Ishikawa (cell line): ENCODE results near the gene HEYL.

ENCODE experiments used
- CEBPB ChIP-seq: IDR thresholded peaks from 2 replicates; pipeline ENCODE4 v1.6.1; 2012
- CREB1 ChIP-seq: IDR thresholded peaks from 2 replicates; pipeline ENCODE4 v1.6.1; 2012; ENCODE audit warnings: low read depth
- EGR1 ChIP-seq: IDR thresholded peaks from 2 replicates; pipeline ENCODE4 v1.6.1; 2012
- EP300 ChIP-seq: IDR thresholded peaks from 2 replicates; pipeline ENCODE4 v1.6.1; 2012; ENCODE audit warnings: borderline replicate concordance
- FOXM1 ChIP-seq: IDR thresholded peaks from 2 replicates; pipeline ENCODE4 v1.6.1; 2012; ENCODE audit warnings: low read depth, borderline replicate concordance
- MAX ChIP-seq: IDR thresholded peaks from 2 replicates; pipeline ENCODE4 v1.6.1; 2012
- NFIC ChIP-seq: IDR thresholded peaks from 2 replicates; pipeline ENCODE4 v1.6.1; 2012
- RAD21 ChIP-seq: IDR thresholded peaks from 2 replicates; pipeline ENCODE4 v1.6.1; 2012; ENCODE audit warnings: low read depth
- REST ChIP-seq: IDR thresholded peaks from 2 replicates; pipeline ENCODE4 v1.6.1; 2012; ENCODE audit warnings: low read depth, mild to moderate bottlenecking
- TAF1 ChIP-seq: IDR thresholded peaks from 2 replicates; pipeline ENCODE4 v1.6.1; 2012; ENCODE audit warnings: low read depth, mild to moderate bottlenecking
- TCF12 ChIP-seq: IDR thresholded peaks from 2 replicates; pipeline ENCODE4 v1.6.1; 2012; ENCODE audit warnings: low read depth
- TEAD4 ChIP-seq: IDR thresholded peaks from 2 replicates; pipeline ENCODE4 v1.6.1; 2012
- USF1 ChIP-seq: IDR thresholded peaks from 2 replicates; pipeline ENCODE4 v1.6.1; 2012
- ZBTB7A ChIP-seq: IDR thresholded peaks from 2 replicates; pipeline ENCODE4 v1.6.1; 2012; ENCODE audit warnings: low read depth

DNA sequence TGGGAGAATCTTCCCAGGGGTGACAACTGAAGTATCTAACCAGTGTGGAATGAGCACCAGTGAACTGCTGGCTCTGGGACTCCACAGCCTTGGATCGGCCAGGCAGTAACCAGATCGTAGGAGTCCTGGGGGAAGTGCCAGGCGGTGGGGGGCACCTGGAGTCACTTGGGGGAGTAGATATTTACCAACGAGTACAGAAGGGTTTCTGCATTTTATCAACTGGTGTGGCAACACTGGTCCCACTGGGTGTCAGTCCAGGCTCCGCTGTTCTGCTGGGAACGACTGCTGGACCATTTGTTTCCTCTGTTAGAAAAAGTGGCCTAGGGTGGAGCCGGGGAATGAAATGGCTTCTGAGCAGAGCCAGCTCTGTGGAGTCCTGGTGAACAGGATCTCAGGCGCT lies 14.4 kb downstream of the HEYL start:
- TF ChIP-seq TEAD4 (no peak), MAX (no peak), EGR1 (no peak), FOXM1 (no peak), REST (no peak), USF1 (no peak), RAD21 (no peak), TCF12 (no peak), NFIC (no peak), CEBPB (no peak), CREB1 (no peak), TAF1 (no peak), EP300 (no peak), ZBTB7A (no peak)
